ENCODE data around the gene OR6C4. TPM values are rescaled to one million over a fixed set of nuclear protein-coding genes. Genes with fewer than 3 reads are reported as not detected.

OR6C4 gene
- not detected in 2 replicates for total RNA-seq

GRCh38 chr12:55549302-55549701 lies at the start of gene OR6C4:
Gene OR6C4 (plus strand): TSS chr12:55549602. CDS start chr12:55551227, 1,625 bp downstream.

GRCh38 chr12:55572168-55572567 lies 22.8 kb downstream of the OR6C4 start, which contains the start of gene OR2AP1:
Gene OR2AP1 (plus strand): TSS chr12:55572468. CDS start chr12:55574415, 1,947 bp downstream.

Other genes starting within 250 kb of the OR6C4 start
- not detected in 2 replicates for gene OR6C1, start 235.3 kb upstream of the OR6C4 start, total RNA-seq
- not detected in 2 replicates for gene OR6C3, start 218.9 kb upstream of the OR6C4 start, total RNA-seq
- gene OR6C75, start 186.6 kb upstream of the OR6C4 start, total RNA-seq: not detected in 2 replicates
- not detected in 2 replicates for gene OR6C65, start 149.1 kb upstream of the OR6C4 start, total RNA-seq
- gene OR6C76, start 123.3 kb upstream of the OR6C4 start, total RNA-seq: not detected in 2 replicates
- gene OR6C2, start 105.5 kb upstream of the OR6C4 start, total RNA-seq: not detected in 2 replicates
- not detected in 2 replicates for gene OR6C70, start 79.5 kb upstream of the OR6C4 start, total RNA-seq
- gene OR6C68, start 57.2 kb upstream of the OR6C4 start, total RNA-seq: not detected in 2 replicates
- not detected in 2 replicates for gene OR2AP1, start 22.9 kb downstream of the OR6C4 start, total RNA-seq
- not detected in 2 replicates for gene OR10P1, start 87.3 kb downstream of the OR6C4 start, total RNA-seq
- gene ITGA7, start 158.3 kb downstream of the OR6C4 start, total RNA-seq: 1.8 and 2.7 TPM in 2 replicates
- 105 and 136 TPM in 2 replicates for gene BLOC1S1, start 166.4 kb downstream of the OR6C4 start, total RNA-seq
- 3.7 and 4.2 TPM in 2 replicates for gene RDH5, start 170.8 kb downstream of the OR6C4 start, total RNA-seq
- 3,456 and 4,323 TPM in 2 replicates for gene CD63, start 179.4 kb downstream of the OR6C4 start, total RNA-seq
- gene GDF11, start 193.5 kb downstream of the OR6C4 start, total RNA-seq: 1.6 and 2.8 TPM in 2 replicates